Measurements from ENCODE around the gene KLF13. TPM values are rescaled to one million over a fixed set of nuclear protein-coding genes. Genes with fewer than 3 reads are reported as not detected.

KLF13 gene
- total and polyA plus RNA-seq, 2 experiments from 2014 or later, result 23.5 to 28.6 TPM

DNA sequence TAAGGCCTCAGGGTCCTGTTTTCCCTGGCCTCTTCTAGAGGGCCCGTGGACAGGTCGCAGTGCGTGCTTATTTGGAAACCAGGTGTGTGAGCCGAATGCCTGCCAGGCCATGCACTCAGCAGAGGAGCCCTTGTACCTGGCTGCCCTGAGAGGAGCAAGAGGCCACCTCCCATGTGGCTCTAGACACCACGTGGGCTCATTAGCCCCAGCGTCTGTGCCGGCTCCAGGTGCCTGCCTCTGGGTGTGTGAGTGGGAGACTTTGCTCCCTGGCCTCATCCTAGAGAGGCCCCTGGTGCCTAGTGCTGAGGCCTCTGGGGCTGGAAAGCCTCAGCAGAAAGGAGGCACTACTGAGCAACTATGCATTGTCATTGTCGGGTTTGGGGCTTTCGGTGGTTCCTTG is 50.4 kb downstream of the KLF13 start:
- peaks cover 18% of the 10 kb centered on the region for H3K27me3 Mint-ChIP-seq (ENCODE audit: insufficient read depth, low read depth, poor library complexity)
- Histone ChIP-seq H3F3A (replicated peaks; ENCODE audit: low read depth) (no peaks in the 10 kb centered on the region), H3K9me2 (ENCODE audit: insufficient read depth) (no peaks in the 10 kb centered on the region), H2AFZ (no peak overlapping the region), H3K4me1 (ENCODE audit: insufficient read depth) (peaks cover 28% of the 10 kb centered on the region), H3K4me3 (no peak overlapping the region), H3K27me3 (ENCODE audit: insufficient read depth) (no peaks in the 10 kb centered on the region), H3K27ac (ENCODE audit: low read depth) (no peak overlapping the region), H3K4me2 (peak overlapping the region; percentile 27; the same call in 1 of the 2 replicates), H3K36me3 (ENCODE audit: insufficient read depth) (no peaks in the 10 kb centered on the region), H4K20me1 (replicated peaks; ENCODE audit: insufficient read depth) (peaks cover 4% of the 10 kb centered on the region; the same call in 1 of the 2 replicates), H3K79me2 (replicated peaks; ENCODE audit: insufficient read depth) (no peaks in the 10 kb centered on the region; the same call in 1 of the 2 replicates)
- peak overlapping the region; percentile 56; the same call in 1 of the 2 replicates for H3K27ac Mint-ChIP-seq
- peak; percentile 51 for DNase-seq (ENCODE audit: low spot score)
- ATAC-seq, result peak; percentile 19
- H3K36me3 Mint-ChIP-seq (ENCODE audit: low read depth), result peaks cover 18% of the 10 kb centered on the region
- TF ChIP-seq, protein P1, sequence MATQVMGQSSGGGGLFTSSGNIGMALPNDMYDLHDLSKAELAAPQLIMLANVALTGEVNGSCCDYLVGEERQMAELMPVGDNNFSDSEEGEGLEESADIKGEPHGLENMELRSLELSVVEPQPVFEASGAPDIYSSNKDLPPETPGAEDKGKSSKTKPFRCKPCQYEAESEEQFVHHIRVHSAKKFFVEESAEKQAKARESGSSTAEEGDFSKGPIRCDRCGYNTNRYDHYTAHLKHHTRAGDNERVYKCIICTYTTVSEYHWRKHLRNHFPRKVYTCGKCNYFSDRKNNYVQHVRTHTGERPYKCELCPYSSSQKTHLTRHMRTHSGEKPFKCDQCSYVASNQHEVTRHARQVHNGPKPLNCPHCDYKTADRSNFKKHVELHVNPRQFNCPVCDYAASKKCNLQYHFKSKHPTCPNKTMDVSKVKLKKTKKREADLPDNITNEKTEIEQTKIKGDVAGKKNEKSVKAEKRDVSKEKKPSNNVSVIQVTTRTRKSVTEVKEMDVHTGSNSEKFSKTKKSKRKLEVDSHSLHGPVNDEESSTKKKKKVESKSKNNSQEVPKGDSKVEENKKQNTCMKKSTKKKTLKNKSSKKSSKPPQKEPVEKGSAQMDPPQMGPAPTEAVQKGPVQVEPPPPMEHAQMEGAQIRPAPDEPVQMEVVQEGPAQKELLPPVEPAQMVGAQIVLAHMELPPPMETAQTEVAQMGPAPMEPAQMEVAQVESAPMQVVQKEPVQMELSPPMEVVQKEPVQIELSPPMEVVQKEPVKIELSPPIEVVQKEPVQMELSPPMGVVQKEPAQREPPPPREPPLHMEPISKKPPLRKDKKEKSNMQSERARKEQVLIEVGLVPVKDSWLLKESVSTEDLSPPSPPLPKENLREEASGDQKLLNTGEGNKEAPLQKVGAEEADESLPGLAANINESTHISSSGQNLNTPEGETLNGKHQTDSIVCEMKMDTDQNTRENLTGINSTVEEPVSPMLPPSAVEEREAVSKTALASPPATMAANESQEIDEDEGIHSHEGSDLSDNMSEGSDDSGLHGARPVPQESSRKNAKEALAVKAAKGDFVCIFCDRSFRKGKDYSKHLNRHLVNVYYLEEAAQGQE (IDR thresholded peaks at IDR 0.05; ENCODE audit: unreplicated experiment), result no peak
- TF ChIP-seq ZNF331 (CRISPR knock-in tag; IDR thresholded peaks at IDR 0.05; ENCODE audit: low read depth), result no peak
- no peak for TF ChIP-seq NANOG (IDR thresholded peaks at IDR 0.05; ENCODE audit: borderline replicate concordance)
- TF ChIP-seq POLR2AphosphoS5 (IDR thresholded peaks at IDR 0.05; ENCODE audit: low read depth), result no peak
- TF ChIP-seq, protein P2, sequence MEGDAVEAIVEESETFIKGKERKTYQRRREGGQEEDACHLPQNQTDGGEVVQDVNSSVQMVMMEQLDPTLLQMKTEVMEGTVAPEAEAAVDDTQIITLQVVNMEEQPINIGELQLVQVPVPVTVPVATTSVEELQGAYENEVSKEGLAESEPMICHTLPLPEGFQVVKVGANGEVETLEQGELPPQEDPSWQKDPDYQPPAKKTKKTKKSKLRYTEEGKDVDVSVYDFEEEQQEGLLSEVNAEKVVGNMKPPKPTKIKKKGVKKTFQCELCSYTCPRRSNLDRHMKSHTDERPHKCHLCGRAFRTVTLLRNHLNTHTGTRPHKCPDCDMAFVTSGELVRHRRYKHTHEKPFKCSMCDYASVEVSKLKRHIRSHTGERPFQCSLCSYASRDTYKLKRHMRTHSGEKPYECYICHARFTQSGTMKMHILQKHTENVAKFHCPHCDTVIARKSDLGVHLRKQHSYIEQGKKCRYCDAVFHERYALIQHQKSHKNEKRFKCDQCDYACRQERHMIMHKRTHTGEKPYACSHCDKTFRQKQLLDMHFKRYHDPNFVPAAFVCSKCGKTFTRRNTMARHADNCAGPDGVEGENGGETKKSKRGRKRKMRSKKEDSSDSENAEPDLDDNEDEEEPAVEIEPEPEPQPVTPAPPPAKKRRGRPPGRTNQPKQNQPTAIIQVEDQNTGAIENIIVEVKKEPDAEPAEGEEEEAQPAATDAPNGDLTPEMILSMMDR (conservative IDR thresholded peaks at IDR 0.05; ENCODE audit: low read depth in 2 of 2), result peak; percentile 15 to 24; a peak in 1 of 4 replicates
- H3K9me3 Mint-ChIP-seq, result 0 out of 3 replicates have a peak, but pooled peaks cover 5% of the 10 kb centered on the region
- H3K4me3 Mint-ChIP-seq, result no peak overlapping the region
- peaks cover 38% of the 10 kb centered on the region for H3K4me1 Mint-ChIP-seq

DNA sequence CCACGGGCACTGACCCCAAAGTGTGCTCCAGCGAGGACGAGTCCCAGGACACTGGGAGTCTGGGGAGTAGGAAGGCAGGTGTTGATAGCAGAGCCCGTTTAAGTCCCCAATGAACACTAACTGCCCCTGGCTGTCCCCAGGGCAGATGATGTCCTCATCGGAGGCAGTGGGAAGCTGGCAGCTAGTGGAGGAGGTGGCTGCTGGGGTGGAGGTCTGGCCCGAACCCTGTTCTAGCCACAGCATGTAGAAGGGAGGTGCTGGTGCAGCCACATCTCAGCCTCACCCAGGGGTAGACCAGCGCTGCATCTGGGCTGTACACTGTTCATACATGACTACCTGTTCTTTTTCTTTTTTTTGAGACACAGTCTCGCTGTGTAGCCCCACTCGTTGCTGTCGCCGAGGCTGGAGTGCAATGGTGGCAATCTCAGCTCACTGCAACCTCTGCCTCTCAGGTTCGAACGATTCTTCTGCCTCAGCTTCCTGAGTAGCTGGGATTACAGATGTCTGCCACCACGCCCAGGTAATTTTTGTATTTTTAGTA is 51.8 kb downstream of the KLF13 start:
- no peaks in the 10 kb centered on the region for H3K9me2 ChIP-seq (ENCODE audit: insufficient read depth)
- Mint-ChIP-seq H3K9me3 (0 out of 3 replicates have a peak, but pooled peaks cover 5% of the 10 kb centered on the region), H3K27me3 (ENCODE audit: insufficient read depth, low read depth, poor library complexity) (peaks cover 18% of the 10 kb centered on the region), H3K4me3 (no peak overlapping the region), H3K36me3 (ENCODE audit: low read depth) (peaks cover 14% of the 10 kb centered on the region), H3K4me1 (peaks cover 34% of the 10 kb centered on the region), H3K27ac (no peak overlapping the region)
- peaks cover 16% of the 10 kb centered on the region for H3K4me1 ChIP-seq (ENCODE audit: insufficient read depth)
- H3K79me2 ChIP-seq (replicated peaks; ENCODE audit: insufficient read depth), result no peaks in the 10 kb centered on the region; the same call in 1 of the 2 replicates
- H3F3A ChIP-seq (replicated peaks; ENCODE audit: low read depth), result no peaks in the 10 kb centered on the region
- H2AFZ ChIP-seq, result no peak overlapping the region
- no peak overlapping the region for H3K4me3 ChIP-seq
- no peaks in the 10 kb centered on the region for H3K27me3 ChIP-seq (ENCODE audit: insufficient read depth)
- ATAC-seq (no peak), DNase-seq (ENCODE audit: low spot score) (no peak)
- H3K36me3 ChIP-seq (ENCODE audit: insufficient read depth), result no peaks in the 10 kb centered on the region
- H4K20me1 ChIP-seq (replicated peaks; ENCODE audit: insufficient read depth), result peaks cover 4% of the 10 kb centered on the region; the same call in 1 of the 2 replicates
- H3K4me2 ChIP-seq, result no peak overlapping the region
- H3K27ac ChIP-seq (ENCODE audit: low read depth), result no peak overlapping the region
- TF ChIP-seq, protein P3, sequence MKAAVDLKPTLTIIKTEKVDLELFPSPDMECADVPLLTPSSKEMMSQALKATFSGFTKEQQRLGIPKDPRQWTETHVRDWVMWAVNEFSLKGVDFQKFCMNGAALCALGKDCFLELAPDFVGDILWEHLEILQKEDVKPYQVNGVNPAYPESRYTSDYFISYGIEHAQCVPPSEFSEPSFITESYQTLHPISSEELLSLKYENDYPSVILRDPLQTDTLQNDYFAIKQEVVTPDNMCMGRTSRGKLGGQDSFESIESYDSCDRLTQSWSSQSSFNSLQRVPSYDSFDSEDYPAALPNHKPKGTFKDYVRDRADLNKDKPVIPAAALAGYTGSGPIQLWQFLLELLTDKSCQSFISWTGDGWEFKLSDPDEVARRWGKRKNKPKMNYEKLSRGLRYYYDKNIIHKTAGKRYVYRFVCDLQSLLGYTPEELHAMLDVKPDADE (IDR thresholded peaks at IDR 0.05), result no peak
- TF ChIP-seq CREB1 (CRISPR knock-in tag; IDR thresholded peaks at IDR 0.05; ENCODE audit: low read depth), result no peak
- no peak for TF ChIP-seq JUNB (IDR thresholded peaks at IDR 0.05; ENCODE audit: unreplicated experiment)
- TF ChIP-seq, protein P4, sequence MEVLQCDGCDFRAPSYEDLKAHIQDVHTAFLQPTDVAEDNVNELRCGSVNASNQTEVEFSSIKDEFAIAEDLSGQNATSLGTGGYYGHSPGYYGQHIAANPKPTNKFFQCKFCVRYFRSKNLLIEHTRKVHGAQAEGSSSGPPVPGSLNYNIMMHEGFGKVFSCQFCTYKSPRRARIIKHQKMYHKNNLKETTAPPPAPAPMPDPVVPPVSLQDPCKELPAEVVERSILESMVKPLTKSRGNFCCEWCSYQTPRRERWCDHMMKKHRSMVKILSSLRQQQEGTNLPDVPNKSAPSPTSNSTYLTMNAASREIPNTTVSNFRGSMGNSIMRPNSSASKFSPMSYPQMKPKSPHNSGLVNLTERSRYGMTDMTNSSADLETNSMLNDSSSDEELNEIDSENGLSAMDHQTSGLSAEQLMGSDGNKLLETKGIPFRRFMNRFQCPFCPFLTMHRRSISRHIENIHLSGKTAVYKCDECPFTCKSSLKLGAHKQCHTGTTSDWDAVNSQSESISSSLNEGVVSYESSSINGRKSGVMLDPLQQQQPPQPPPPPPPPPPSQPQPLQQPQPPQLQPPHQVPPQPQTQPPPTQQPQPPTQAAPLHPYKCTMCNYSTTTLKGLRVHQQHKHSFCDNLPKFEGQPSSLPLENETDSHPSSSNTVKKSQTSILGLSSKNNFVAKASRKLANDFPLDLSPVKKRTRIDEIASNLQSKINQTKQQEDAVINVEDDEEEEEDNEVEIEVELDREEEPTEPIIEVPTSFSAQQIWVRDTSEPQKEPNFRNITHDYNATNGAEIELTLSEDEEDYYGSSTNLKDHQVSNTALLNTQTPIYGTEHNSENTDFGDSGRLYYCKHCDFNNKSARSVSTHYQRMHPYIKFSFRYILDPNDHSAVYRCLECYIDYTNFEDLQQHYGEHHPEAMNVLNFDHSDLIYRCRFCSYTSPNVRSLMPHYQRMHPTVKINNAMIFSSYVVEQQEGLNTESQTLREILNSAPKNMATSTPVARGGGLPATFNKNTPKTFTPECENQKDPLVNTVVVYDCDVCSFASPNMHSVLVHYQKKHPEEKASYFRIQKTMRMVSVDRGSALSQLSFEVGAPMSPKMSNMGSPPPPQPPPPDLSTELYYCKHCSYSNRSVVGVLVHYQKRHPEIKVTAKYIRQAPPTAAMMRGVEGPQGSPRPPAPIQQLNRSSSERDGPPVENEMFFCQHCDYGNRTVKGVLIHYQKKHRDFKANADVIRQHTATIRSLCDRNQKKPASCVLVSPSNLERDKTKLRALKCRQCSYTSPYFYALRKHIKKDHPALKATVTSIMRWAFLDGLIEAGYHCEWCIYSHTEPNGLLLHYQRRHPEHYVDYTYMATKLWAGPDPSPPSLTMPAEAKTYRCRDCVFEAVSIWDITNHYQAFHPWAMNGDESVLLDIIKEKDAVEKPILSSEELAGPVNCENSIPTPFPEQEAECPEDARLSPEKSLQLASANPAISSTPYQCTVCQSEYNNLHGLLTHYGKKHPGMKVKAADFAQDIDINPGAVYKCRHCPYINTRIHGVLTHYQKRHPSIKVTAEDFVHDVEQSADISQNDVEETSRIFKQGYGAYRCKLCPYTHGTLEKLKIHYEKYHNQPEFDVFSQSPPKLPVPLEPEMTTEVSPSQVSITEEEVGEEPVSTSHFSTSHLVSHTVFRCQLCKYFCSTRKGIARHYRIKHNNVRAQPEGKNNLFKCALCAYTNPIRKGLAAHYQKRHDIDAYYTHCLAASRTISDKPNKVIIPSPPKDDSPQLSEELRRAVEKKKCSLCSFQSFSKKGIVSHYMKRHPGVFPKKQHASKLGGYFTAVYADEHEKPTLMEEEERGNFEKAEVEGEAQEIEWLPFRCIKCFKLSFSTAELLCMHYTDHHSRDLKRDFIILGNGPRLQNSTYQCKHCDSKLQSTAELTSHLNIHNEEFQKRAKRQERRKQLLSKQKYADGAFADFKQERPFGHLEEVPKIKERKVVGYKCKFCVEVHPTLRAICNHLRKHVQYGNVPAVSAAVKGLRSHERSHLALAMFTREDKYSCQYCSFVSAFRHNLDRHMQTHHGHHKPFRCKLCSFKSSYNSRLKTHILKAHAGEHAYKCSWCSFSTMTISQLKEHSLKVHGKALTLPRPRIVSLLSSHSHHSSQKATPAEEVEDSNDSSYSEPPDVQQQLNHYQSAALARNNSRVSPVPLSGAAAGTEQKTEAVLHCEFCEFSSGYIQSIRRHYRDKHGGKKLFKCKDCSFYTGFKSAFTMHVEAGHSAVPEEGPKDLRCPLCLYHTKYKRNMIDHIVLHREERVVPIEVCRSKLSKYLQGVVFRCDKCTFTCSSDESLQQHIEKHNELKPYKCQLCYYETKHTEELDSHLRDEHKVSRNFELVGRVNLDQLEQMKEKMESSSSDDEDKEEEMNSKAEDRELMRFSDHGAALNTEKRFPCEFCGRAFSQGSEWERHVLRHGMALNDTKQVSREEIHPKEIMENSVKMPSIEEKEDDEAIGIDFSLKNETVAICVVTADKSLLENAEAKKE (CRISPR knock-in tag; IDR thresholded peaks at IDR 0.05), result no peak
